Keratinocyte (primary cell): ENCODE measurements around the gene UMODL1. TPM values are rescaled to one million over a fixed set of nuclear protein-coding genes. Genes with fewer than 3 reads are reported as not detected.
A peak's percentile ranks its signal among the peaks of the same experiment; 100 is the strongest.

ENCODE experiments used
- DNase-seq: peaks from one replicate; pipeline ENCODE4 v3.0.0-alpha.2; 2011; ENCODE audit warnings: low read depth, missing footprints, low spot score
- FAIRE-seq: peaks from 2 replicates; lab custom pipeline; 2011; peaks lifted over from hg19 to GRCh38; lab: Jason Lieb, UNC
- H2AFZ ChIP-seq: 2 replicates; pipeline ENCODE4 v1.6.0; 2012; ENCODE audit warnings: low read length, control low read depth, inconsistent platforms; ENCODE audit not compliant: control insufficient read depth
- H3K27ac ChIP-seq: 2 replicates; pipeline ENCODE4 v1.5.1; 2011; ENCODE audit warnings: low read length; ENCODE audit not compliant: control insufficient read depth, insufficient read depth
- H3K27me3 ChIP-seq: 3 replicates; pipeline ENCODE4 v1.6.0; 2011; ENCODE audit warnings: low read length; ENCODE audit not compliant: control insufficient read depth, insufficient read depth; ENCODE audit errors: extremely low read depth
- H3K36me3 ChIP-seq, 2 experiments: 2 replicates in 1 of 2; 3 replicates in 1 of 2; pipeline ENCODE4 v1.5.1; 2011; ENCODE audit warnings: low read length in 2 of 2, mild to moderate bottlenecking in 1 of 2; ENCODE audit not compliant: control insufficient read depth in 2 of 2, insufficient read depth in 2 of 2; ENCODE audit errors: extremely low read depth in 1 of 2
- H3K4me1 ChIP-seq: 3 replicates; pipeline ENCODE4 v1.5.1; 2011; ENCODE audit warnings: low read length; ENCODE audit not compliant: control insufficient read depth, insufficient read depth; ENCODE audit errors: extremely low read depth
- H3K4me2 ChIP-seq: 3 replicates; pipeline ENCODE4 v1.6.0; 2011; ENCODE audit warnings: low read depth, low read length; ENCODE audit not compliant: control insufficient read depth, insufficient read depth; ENCODE audit errors: extremely low read depth
- H3K4me3 ChIP-seq, 3 experiments: fragments of 200-600 bp in 1 of 3; sonication (generic) in 1 of 3; 2 replicates in 2 of 3; 3 replicates in 1 of 3; pipeline ENCODE4 v1.5.1; 2011 to 2016; ENCODE audit warnings: low read length in 3 of 3, mild to moderate bottlenecking in 3 of 3, control low read depth in 2 of 3, inconsistent platforms in 1 of 3, low read depth in 1 of 3, mixed read lengths in 1 of 3, mixed run types in 1 of 3, moderate library complexity in 1 of 3; ENCODE audit not compliant: control insufficient read depth in 2 of 3, insufficient read depth in 2 of 3; ENCODE audit errors: extremely low read depth in 1 of 3
- H3K79me2 ChIP-seq: 2 replicates; pipeline ENCODE4 v1.6.0; 2012; ENCODE audit warnings: low read length; ENCODE audit not compliant: control insufficient read depth, insufficient read depth
- H3K9ac ChIP-seq: 3 replicates; pipeline ENCODE4 v1.6.0; 2011; ENCODE audit warnings: low read length; ENCODE audit not compliant: control insufficient read depth, insufficient read depth; ENCODE audit errors: extremely low read depth
- H3K9me1 ChIP-seq: 3 replicates; pipeline ENCODE4 v1.6.0; 2011; ENCODE audit warnings: low read length; ENCODE audit not compliant: control insufficient read depth, insufficient read depth; ENCODE audit errors: extremely low read depth
- H3K9me3 ChIP-seq: 2 replicates; pipeline ENCODE4 v1.5.1; 2012; ENCODE audit warnings: low read depth, low read length; ENCODE audit not compliant: control insufficient read depth
- H4K20me1 ChIP-seq: 3 replicates; pipeline ENCODE4 v1.6.0; 2011; ENCODE audit warnings: low read length; ENCODE audit not compliant: control insufficient read depth, insufficient read depth; ENCODE audit errors: extremely low read depth
- EZH2 ChIP-seq: IDR thresholded peaks from one replicate; pipeline ENCODE4 v1.6.1; 2012; ENCODE audit warnings: inconsistent platforms, mild to moderate bottlenecking, low read length, moderate library complexity
- dilution Hi-C: fragments of 300-500 bp; cut with MboI; formaldehyde crosslinking; loops from one replicate; pipeline ENCODE4 v1.7.0; 2020; ENCODE audit warnings: low sequenced_read_pairs; ENCODE audit not compliant: extremely low pct_ligation_motif_present
- polyA plus RNA-seq, 5 experiments: library from polyadenylated mRNA; depleted of rRNA in 3 of 5; stranded (reverse) in 3 of 5; stranded (forward) in 1 of 5; unstranded in 1 of 5; fragments of >200 nt; gene quantifications; 1 replicate in 1 of 5; 2 replicates in 3 of 5; 3 replicates in 1 of 5; pipeline versions ENCODE4 v1.2.1 to v1.2.3, GENCODE V29; 2011 to 2012; ENCODE audit warnings: missing spikeins in 2 of 5, low read depth in 1 of 5, low replicate concordance in 1 of 5
- TF ChIP-seq, protein P1 (sequence below), 3 experiments: IDR thresholded peaks in 1 of 3; conservative IDR thresholded peaks in 1 of 3; optimal IDR thresholded peaks in 1 of 3; 2 replicates in 2 of 3; 3 replicates in 1 of 3; pipeline versions ENCODE3 to v1.5.1; 2011; ENCODE audit warnings: low read length in 3 of 3, mild to moderate bottlenecking in 3 of 3, moderate library complexity in 2 of 3, control low read depth in 1 of 3, inconsistent platforms in 1 of 3; ENCODE audit not compliant: insufficient read depth in 2 of 3; ENCODE audit errors: extremely low read depth in 1 of 3

The UMODL1 gene
- polyA plus RNA-seq, 1 donor (not counting 4 experiments of a cell fraction or from before 2014, with no cell fraction given) = 0.03 TPM

DNA sequence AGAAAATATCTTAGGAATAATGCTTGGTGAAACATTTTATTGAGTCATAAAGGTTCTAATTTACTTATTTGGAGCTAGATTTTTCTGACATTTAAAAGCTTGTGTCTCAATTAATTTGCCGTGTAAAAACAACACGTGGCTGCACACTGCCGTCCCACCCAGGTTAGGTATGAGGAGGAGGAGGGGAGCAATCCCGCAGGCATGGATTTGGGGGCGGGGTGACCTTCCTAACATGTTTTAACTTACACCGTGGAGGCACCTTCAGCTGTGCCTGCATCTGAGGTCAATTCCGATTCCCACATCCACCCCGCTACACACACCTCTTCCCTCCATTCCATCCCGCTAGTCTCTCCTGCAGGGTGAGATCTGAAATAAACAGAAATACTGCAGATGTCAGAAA lies 28.5 kb upstream of the UMODL1 start:
- Histone ChIP-seq H3K4me3 (no peak overlapping the region), H3K4me1 (peaks cover 41% of the 10 kb centered on the region), H3K27ac (no peak overlapping the region), H3K27me3 (no peaks in the 10 kb centered on the region), H3K79me2 (no peaks in the 10 kb centered on the region), H2AFZ (no peak overlapping the region), H4K20me1 (no peaks in the 10 kb centered on the region), H3K9me3 (no peaks in the 10 kb centered on the region), H3K9me1 (no peaks in the 10 kb centered on the region), H3K9ac (no peak overlapping the region), H3K36me3 (no peaks in the 10 kb centered on the region), H3K4me2 (peak overlapping the region; percentile 48)
- DNase-seq (no peak), FAIRE-seq (peak; percentile 46)
- dilution Hi-C loops = no loop called here
- TF ChIP-seq EZH2 = no peak
- TF ChIP-seq, protein P1, sequence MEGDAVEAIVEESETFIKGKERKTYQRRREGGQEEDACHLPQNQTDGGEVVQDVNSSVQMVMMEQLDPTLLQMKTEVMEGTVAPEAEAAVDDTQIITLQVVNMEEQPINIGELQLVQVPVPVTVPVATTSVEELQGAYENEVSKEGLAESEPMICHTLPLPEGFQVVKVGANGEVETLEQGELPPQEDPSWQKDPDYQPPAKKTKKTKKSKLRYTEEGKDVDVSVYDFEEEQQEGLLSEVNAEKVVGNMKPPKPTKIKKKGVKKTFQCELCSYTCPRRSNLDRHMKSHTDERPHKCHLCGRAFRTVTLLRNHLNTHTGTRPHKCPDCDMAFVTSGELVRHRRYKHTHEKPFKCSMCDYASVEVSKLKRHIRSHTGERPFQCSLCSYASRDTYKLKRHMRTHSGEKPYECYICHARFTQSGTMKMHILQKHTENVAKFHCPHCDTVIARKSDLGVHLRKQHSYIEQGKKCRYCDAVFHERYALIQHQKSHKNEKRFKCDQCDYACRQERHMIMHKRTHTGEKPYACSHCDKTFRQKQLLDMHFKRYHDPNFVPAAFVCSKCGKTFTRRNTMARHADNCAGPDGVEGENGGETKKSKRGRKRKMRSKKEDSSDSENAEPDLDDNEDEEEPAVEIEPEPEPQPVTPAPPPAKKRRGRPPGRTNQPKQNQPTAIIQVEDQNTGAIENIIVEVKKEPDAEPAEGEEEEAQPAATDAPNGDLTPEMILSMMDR (optimal IDR thresholded peaks at IDR 0.05 in 1 of 3, IDR thresholded peaks at IDR 0.05 in 1 of 3, conservative IDR thresholded peaks at IDR 0.05 in 1 of 3; ENCODE audit: extremely low read depth in 1 of 3, insufficient read depth in 2 of 3, low read length in 3 of 3) = no peak

DNA sequence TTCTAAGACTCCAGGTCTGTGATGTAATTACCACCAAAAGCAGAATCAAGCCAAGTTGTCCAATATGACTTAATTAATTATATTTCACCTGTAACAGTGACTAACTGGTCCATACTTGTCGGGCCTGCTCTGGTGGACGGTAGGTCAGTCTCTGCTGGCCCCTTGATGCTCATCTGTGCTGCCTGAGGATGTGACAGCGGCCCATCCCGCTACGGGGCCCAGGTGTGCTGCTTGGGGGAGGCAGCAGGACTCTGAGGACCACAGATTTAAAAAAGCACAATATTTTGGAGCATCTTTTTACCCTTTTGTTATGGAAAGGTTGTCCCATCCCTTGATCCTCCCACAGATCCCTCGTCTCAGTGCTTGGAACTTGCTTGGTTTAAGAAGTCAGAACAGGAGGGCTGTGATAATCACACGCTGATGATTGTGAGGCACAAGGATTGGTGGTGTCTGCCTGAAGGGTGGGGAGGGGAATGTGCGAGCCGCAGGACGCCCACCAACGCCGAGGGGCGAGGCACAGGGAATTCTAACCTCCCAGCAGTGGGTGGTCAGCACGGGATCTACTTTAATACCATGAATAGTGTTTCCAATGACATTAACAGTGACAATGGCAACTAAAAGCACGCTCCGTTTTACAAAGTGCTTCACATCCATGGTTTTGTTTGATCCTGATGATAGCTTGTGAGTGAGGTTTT lies 27.8 kb upstream of the UMODL1 start:
- H4K20me1 ChIP-seq = no peaks in the 10 kb centered on the region
- H3K4me1 ChIP-seq = peaks cover 41% of the 10 kb centered on the region
- no peaks in the 10 kb centered on the region for H3K9me1 ChIP-seq
- H3K27ac ChIP-seq = no peak overlapping the region
- no peak for DNase-seq
- FAIRE-seq = no peak
- H3K9me3 ChIP-seq = no peaks in the 10 kb centered on the region
- H3K79me2 ChIP-seq = no peaks in the 10 kb centered on the region
- no peak overlapping the region for H3K9ac ChIP-seq
- H3K27me3 ChIP-seq = no peaks in the 10 kb centered on the region
- H3K4me3 ChIP-seq = no peak overlapping the region
- TF ChIP-seq EZH2 = no peak
- TF ChIP-seq, protein P1 (optimal IDR thresholded peaks at IDR 0.05 in 1 of 3, IDR thresholded peaks at IDR 0.05 in 1 of 3, conservative IDR thresholded peaks at IDR 0.05 in 1 of 3; ENCODE audit: extremely low read depth in 1 of 3, insufficient read depth in 2 of 3, low read length in 3 of 3) = no peak
- no peak overlapping the region for H3K4me2 ChIP-seq
- H3K36me3 ChIP-seq = no peaks in the 10 kb centered on the region
- dilution Hi-C loops = no loop called here
- no peak overlapping the region for H2AFZ ChIP-seq
